SK-N-SH treated with all-trans-retinoic acid at 6 μM for 48 hours (cell line): Measurements from ENCODE around the gene TAF10.

Experiments
- ARNTL ChIP-seq: fragments of 450-650 bp; formaldehyde crosslinking; IDR thresholded peaks from 2 replicates; pipeline ENCODE4 v1.5.0; 2020; ENCODE audit warnings: low read depth, mild to moderate bottlenecking, moderate library complexity, borderline replicate concordance
- BACH2 ChIP-seq: fragments of 250-450 bp; sonication (Bioruptor Pico); IDR thresholded peaks from 2 replicates; pipeline ENCODE4 v1.9.0; 2021; ENCODE audit warnings: mild to moderate bottlenecking, borderline replicate concordance
- CREB5 ChIP-seq: fragments of 250-450 bp; sonication (Bioruptor Pico); IDR thresholded peaks from 2 replicates; pipeline ENCODE4 v1.5.1; 2020; ENCODE audit warnings: low read depth, mild to moderate bottlenecking, moderate library complexity
- OSR1 ChIP-seq: fragments of 250-450 bp; sonication (Bioruptor Pico); IDR thresholded peaks from 2 replicates; pipeline ENCODE4 v1.8.0; 2022; ENCODE audit warnings: moderate library complexity, mild to moderate bottlenecking, inconsistent platforms
- PATZ1 ChIP-seq: fragments of 250-450 bp; sonication (Bioruptor Pico); IDR thresholded peaks from 2 replicates; pipeline ENCODE4 v1.8.0; 2020; ENCODE audit warnings: mild to moderate bottlenecking, moderate library complexity, borderline replicate concordance
- PPARA ChIP-seq: fragments of 250-450 bp; sonication (Bioruptor Pico); IDR thresholded peaks from 2 replicates; pipeline ENCODE4 v1.5.0; 2020; ENCODE audit warnings: mild to moderate bottlenecking, borderline replicate concordance
- RARB ChIP-seq: fragments of 250-450 bp; sonication (Bioruptor Pico); IDR thresholded peaks from 2 replicates; pipeline ENCODE4 v1.8.0; 2021; ENCODE audit warnings: mild to moderate bottlenecking, moderate library complexity
- TOX ChIP-seq: fragments of 250-450 bp; sonication (Bioruptor Pico); IDR thresholded peaks from 2 replicates; pipeline ENCODE4 v1.8.0; 2021; ENCODE audit warnings: mild to moderate bottlenecking, moderate library complexity, borderline replicate concordance
- ZC3H10 ChIP-seq: fragments of 250-450 bp; sonication (Bioruptor Pico); IDR thresholded peaks from 2 replicates; pipeline ENCODE4 v1.5.1; 2021; ENCODE audit warnings: mild to moderate bottlenecking, moderate library complexity
- ZFP30 ChIP-seq: fragments of 450-650 bp; formaldehyde crosslinking; IDR thresholded peaks from 2 replicates; pipeline ENCODE4 v1.5.0; 2022; ENCODE audit warnings: mild to moderate bottlenecking, moderate library complexity

GRCh38 chr11:6630632-6631291 is 18.7 kb upstream of the TAF10 start:
- TF ChIP-seq ZC3H10 (CRISPR knock-in tag) (no peak), PATZ1 (no peak), ZFP30 (CRISPR knock-in tag) (no peak), OSR1 (CRISPR knock-in tag) (no peak), ARNTL (no peak), RARB (CRISPR knock-in tag) (no peak), CREB5 (CRISPR knock-in tag) (no peak), TOX (no peak), PPARA (CRISPR knock-in tag) (no peak), BACH2 (CRISPR knock-in tag) (no peak)
